ENCODE data around the gene WDR27. TPM values are rescaled to one million over a fixed set of nuclear protein-coding genes. Genes with fewer than 3 reads are reported as not detected.

Gene WDR27
- total RNA-seq, 4 donors from 2014 or later, result 2.8 to 31.6 (median 4.0) TPM

GRCh38 chr6:169533301-169534038 lies 168.4 kb downstream of the WDR27 start:
- Histone ChIP-seq H3K27me3 (no peaks in the 10 kb centered on the region), H3K4me3 (no peak overlapping the region), H3K9me3 (no peaks in the 10 kb centered on the region), H3K27ac (no peak overlapping the region), H3K4me1 (peaks cover 8 to 13% of the 10 kb centered on the region in 2 donors), H3K36me3 (no peaks in the 10 kb centered on the region)
- intact Hi-C loops (cut with DNase I; ENCODE audit: low total_unique reads), result no loop called here
- ATAC-seq, result no peak
- no peak for TF ChIP-seq POLR2A (IDR thresholded peaks at IDR 0.05)
- no peak for TF ChIP-seq CTCF (IDR thresholded peaks at IDR 0.05 in 4 of 5, conservative IDR thresholded peaks at IDR 0.05 in 1 of 5)
- in situ Hi-C loops (cut with MboI; ENCODE audit: low sequenced_read_pairs in 4 of 4), result no loop called here
- DNase-seq, result no peak

- no peaks in the 10 kb centered on the region for H3K27me3 ChIP-seq
- DNase-seq (no peak), ATAC-seq (no peak)
- H3K9me3 ChIP-seq, result no peaks in the 10 kb centered on the region
- in situ Hi-C loops (cut with MboI; ENCODE audit: low sequenced_read_pairs in 4 of 4) (no loop called here), intact Hi-C loops (cut with DNase I; ENCODE audit: low total_unique reads) (no loop called here)
- no peaks in the 10 kb centered on the region for H3K36me3 ChIP-seq
- no peak for TF ChIP-seq CTCF (IDR thresholded peaks at IDR 0.05 in 4 of 5, conservative IDR thresholded peaks at IDR 0.05 in 1 of 5)
- TF ChIP-seq POLR2A (IDR thresholded peaks at IDR 0.05), result no peak
- no peak overlapping the region for H3K4me3 ChIP-seq
- peak overlapping the region in 1 of 4 donors; percentile 14 for H3K27ac ChIP-seq
- peaks cover 8 to 14% of the 10 kb centered on the region in 2 donors for H3K4me1 ChIP-seq
Observed at GRCh38 chr6:169530752-169531123, 171.1 kb downstream of the WDR27 start.

- ATAC-seq, result peak; percentile 58 to 78
- DNase-seq, result peak in 1 of 2 donors; percentile 17
- Histone ChIP-seq H3K9me3 (no peaks in the 10 kb centered on the region), H3K27me3 (no peaks in the 10 kb centered on the region), H3K27ac (peak overlapping the region in 2 of 4 donors; percentile 10 to 14), H3K36me3 (no peaks in the 10 kb centered on the region), H3K4me3 (no peak overlapping the region), H3K4me1 (peaks cover 8 to 14% of the 10 kb centered on the region in 2 donors)
- in situ Hi-C loops (cut with MboI; ENCODE audit: low sequenced_read_pairs in 4 of 4), result no loop called here
- intact Hi-C loops (cut with DNase I; ENCODE audit: low total_unique reads), result no loop called here
- TF ChIP-seq CTCF (IDR thresholded peaks at IDR 0.05 in 4 of 5, conservative IDR thresholded peaks at IDR 0.05 in 1 of 5), result no peak
- no peak for TF ChIP-seq POLR2A (IDR thresholded peaks at IDR 0.05)
Observed at GRCh38 chr6:169529931-169530751, 171.7 kb downstream of the WDR27 start.

GRCh38 chr6:169528755-169529154 lies 173.1 kb downstream of the WDR27 start:
- no peaks in the 10 kb centered on the region for H3K36me3 ChIP-seq
- H3K4me3 ChIP-seq, result no peak overlapping the region
- intact Hi-C loops (cut with DNase I; ENCODE audit: low total_unique reads) (no loop called here), in situ Hi-C loops (cut with MboI; ENCODE audit: low sequenced_read_pairs in 4 of 4) (no loop called here)
- H3K27me3 ChIP-seq, result no peaks in the 10 kb centered on the region
- H3K27ac ChIP-seq, result no peak overlapping the region
- no peak for ATAC-seq
- DNase-seq, result no peak
- TF ChIP-seq CTCF (IDR thresholded peaks at IDR 0.05 in 4 of 5, conservative IDR thresholded peaks at IDR 0.05 in 1 of 5) (no peak), POLR2A (IDR thresholded peaks at IDR 0.05) (no peak)
- peaks cover 8 to 14% of the 10 kb centered on the region in 2 donors for H3K4me1 ChIP-seq
- H3K9me3 ChIP-seq, result no peaks in the 10 kb centered on the region

Measured in gastrocnemius medialis (tissue), 4 donors.